Mesenchymal stem cell (in vitro differentiated cells and primary cell): ENCODE results near the gene CORO1C.

Experiments
- DNase-seq: peaks from one replicate; pipeline ENCODE4 v3.0.0-alpha.2; 2013
- H2AFZ ChIP-seq: one replicate; pipeline ENCODE4 v1.6.1; 2013; ENCODE audit warnings: low read depth, mild to moderate bottlenecking, control low read depth, inconsistent platforms, low read length, moderate library complexity
- H2AK5ac ChIP-seq: 2 replicates; pipeline ENCODE4 v1.6.1; 2013; ENCODE audit warnings: low read length, moderate library complexity, mild to moderate bottlenecking, inconsistent platforms; ENCODE audit not compliant: severe bottlenecking
- H2BK120ac ChIP-seq: one replicate; pipeline ENCODE4 v1.6.1; 2013; ENCODE audit warnings: low read depth, mild to moderate bottlenecking, inconsistent platforms, low read length, moderate library complexity
- H2BK12ac ChIP-seq, 2 experiments: one replicate each; pipeline ENCODE4 v1.6.1; 2013; ENCODE audit warnings: inconsistent platforms in 2 of 2, low read length in 2 of 2, mild to moderate bottlenecking in 2 of 2, moderate library complexity in 2 of 2, control low read depth in 1 of 2
- H2BK15ac ChIP-seq: one replicate; pipeline ENCODE4 v1.6.1; 2013; ENCODE audit warnings: mild to moderate bottlenecking, low read depth, inconsistent platforms; ENCODE audit not compliant: poor library complexity, severe bottlenecking
- H2BK5ac ChIP-seq: 2 replicates; pipeline ENCODE4 v1.6.1; 2013; ENCODE audit warnings: low read depth, mild to moderate bottlenecking, low read length, control low read depth, inconsistent platforms; ENCODE audit not compliant: poor library complexity, severe bottlenecking
- H3K14ac ChIP-seq, 2 experiments: one replicate each; pipeline ENCODE4 v1.6.1; 2013; ENCODE audit warnings: inconsistent platforms in 2 of 2, low read length in 2 of 2, control low read depth in 1 of 2, mild to moderate bottlenecking in 1 of 2, moderate library complexity in 1 of 2
- H3K18ac ChIP-seq, 2 experiments: one replicate each; pipeline ENCODE4 v1.6.1; 2013; ENCODE audit warnings: inconsistent platforms in 2 of 2, low read length in 2 of 2, control low read depth in 1 of 2, low read depth in 1 of 2, mild to moderate bottlenecking in 1 of 2
- H3K23ac ChIP-seq, 2 experiments: one replicate each; pipeline ENCODE4 v1.6.1; 2013; ENCODE audit warnings: inconsistent platforms in 2 of 2, low read length in 2 of 2, mild to moderate bottlenecking in 2 of 2, moderate library complexity in 2 of 2, control low read depth in 1 of 2
- H3K27ac ChIP-seq: 2 replicates; pipeline ENCODE4 v1.5.1; 2013; ENCODE audit warnings: mild to moderate bottlenecking, moderate library complexity, low read length, control low read depth, inconsistent platforms; ENCODE audit not compliant: poor library complexity, severe bottlenecking
- H3K27me3 ChIP-seq, 2 experiments: 2 replicates each; pipeline versions ENCODE4 v1.6.1 to v1.7.0; 2013; ENCODE audit warnings: low read length in 2 of 2, mild to moderate bottlenecking in 2 of 2, moderate library complexity in 2 of 2, control low read depth in 1 of 2, inconsistent platforms in 1 of 2; ENCODE audit not compliant: control insufficient read depth in 1 of 2, insufficient read depth in 1 of 2
- H3K36me3 ChIP-seq, 2 experiments: 2 replicates each; pipeline versions ENCODE4 v1.6.1 to v1.7.0; 2013; ENCODE audit warnings: low read length in 2 of 2, control low read depth in 1 of 2, inconsistent platforms in 1 of 2, low read depth in 1 of 2, mild to moderate bottlenecking in 1 of 2; ENCODE audit not compliant: insufficient read depth in 2 of 2, control insufficient read depth in 1 of 2
- H3K4ac ChIP-seq, 2 experiments: one replicate each; pipeline ENCODE4 v1.6.1; 2013; ENCODE audit warnings: inconsistent platforms in 2 of 2, low read length in 2 of 2, mild to moderate bottlenecking in 2 of 2, moderate library complexity in 2 of 2, control low read depth in 1 of 2, low read depth in 1 of 2
- H3K4me1 ChIP-seq: 2 replicates; pipeline ENCODE4 v1.6.1; 2013; ENCODE audit warnings: low read depth, low read length, control low read depth; ENCODE audit not compliant: control insufficient read depth, insufficient read depth
- H3K4me2 ChIP-seq: 2 replicates; pipeline ENCODE4 v1.6.1; 2013; ENCODE audit warnings: low read length, mild to moderate bottlenecking, inconsistent platforms; ENCODE audit not compliant: poor library complexity, severe bottlenecking
- H3K4me3 ChIP-seq, 2 experiments: 2 replicates each; pipeline versions ENCODE4 v1.5.1 to v1.7.0; 2013; ENCODE audit warnings: low read length in 2 of 2, mild to moderate bottlenecking in 2 of 2, control low read depth in 1 of 2, low read depth in 1 of 2; ENCODE audit not compliant: insufficient read depth in 1 of 2
- H3K79me1 ChIP-seq: replicated peaks from 2 replicates; pipeline ENCODE4 v1.6.1; 2013; ENCODE audit warnings: mild to moderate bottlenecking, control low read depth, low read length, inconsistent platforms; ENCODE audit not compliant: poor library complexity, severe bottlenecking
- H3K9ac ChIP-seq: 2 replicates; pipeline ENCODE4 v1.7.0; 2013; ENCODE audit warnings: mild to moderate bottlenecking, low read length, moderate library complexity
- H3K9me3 ChIP-seq: 2 replicates; pipeline ENCODE4 v1.7.0; 2013; ENCODE audit warnings: mild to moderate bottlenecking, low read length; ENCODE audit not compliant: control insufficient read depth
- H4K8ac ChIP-seq: one replicate; pipeline ENCODE4 v1.6.1; 2013; ENCODE audit warnings: inconsistent platforms, mild to moderate bottlenecking, low read length, moderate library complexity
- H4K91ac ChIP-seq: one replicate; pipeline ENCODE4 v1.6.1; 2013; ENCODE audit warnings: mild to moderate bottlenecking, low read length, inconsistent platforms
- WGBS: methylation state at CpG from one replicate; pipeline ENCODE4 v1.1.7; 2013; ENCODE audit warnings: mixed read lengths; 5-methylcytosine and 5-hydroxymethylcytosine counted together

CORO1C gene

GRCh38 chr12:108731866-108732461 is 646 bp upstream of the CORO1C start:
- H3K23ac ChIP-seq, result peak overlapping the region in 1 of 2 experiments; percentile 72
- peak overlapping the region; percentile 77 to 92 for H3K4ac ChIP-seq
- H3K9me3 ChIP-seq, result no peaks in the 10 kb centered on the region
- H3K14ac ChIP-seq, result peak overlapping the region in 1 of 2 experiments; percentile 53
- no peaks in the 10 kb centered on the region for H3K79me1 ChIP-seq
- DNase-seq, result peak; percentile 97
- peak overlapping the region; percentile 98 for H3K9ac ChIP-seq
- peak overlapping the region; percentile 57 for H4K8ac ChIP-seq
- peak overlapping the region; percentile 78 for H2AFZ ChIP-seq
- H3K36me3 ChIP-seq, result peaks cover 0 to 3% of the 10 kb centered on the region in 2 experiments
- H3K27ac ChIP-seq, result peak overlapping the region; percentile 98
- no peak overlapping the region for H4K91ac ChIP-seq
- peak overlapping the region; percentile 92 to 93 for H3K18ac ChIP-seq
- peak overlapping the region; percentile 96 for H2BK5ac ChIP-seq
- 5% methylated on average over 34 of the region's 34 CpGs for WGBS
- no peaks in the 10 kb centered on the region for H3K27me3 ChIP-seq
- H3K4me2 ChIP-seq, result peak overlapping the region; percentile 70
- H2BK15ac ChIP-seq, result peak overlapping the region; percentile 74
- peak overlapping the region; percentile 78 to 86 for H2BK12ac ChIP-seq
- H3K4me1 ChIP-seq, result peaks cover 7% of the 10 kb centered on the region
- H2AK5ac ChIP-seq, result peak overlapping the region; percentile 86
- H3K4me3 ChIP-seq, result peak overlapping the region; percentile 96 to 99
- peak overlapping the region; percentile 1 for H2BK120ac ChIP-seq

- H3K27me3 ChIP-seq, result no peaks in the 10 kb centered on the region
- peak overlapping the region; percentile 95 for H4K91ac ChIP-seq
- H3K14ac ChIP-seq, result peak overlapping the region; percentile 94 to 99
- H2BK120ac ChIP-seq, result peak overlapping the region; percentile 92
- H3K18ac ChIP-seq, result peak overlapping the region; percentile 97 to 99
- peak overlapping the region; percentile 90 for H4K8ac ChIP-seq
- DNase-seq, result peak; percentile 83
- peak overlapping the region; percentile 93 to 95 for H3K4ac ChIP-seq
- peak overlapping the region; percentile 96 to 99 for H3K4me3 ChIP-seq
- peak overlapping the region; percentile 98 for H3K9ac ChIP-seq
- H3K27ac ChIP-seq, result peak overlapping the region; percentile 96
- no peak overlapping the region for H2AFZ ChIP-seq
- H2BK5ac ChIP-seq, result peak overlapping the region; percentile 95
- no peaks in the 10 kb centered on the region for H3K79me1 ChIP-seq
- peaks cover 2 to 3% of the 10 kb centered on the region in 2 experiments for H3K36me3 ChIP-seq
- peak overlapping the region; percentile 23 for H2AK5ac ChIP-seq
- WGBS, result under 1% methylated on average over 37 of the region's 45 CpGs
- H3K9me3 ChIP-seq, result no peaks in the 10 kb centered on the region
- H3K23ac ChIP-seq, result peak overlapping the region in 1 of 2 experiments; percentile 84
- H3K4me2 ChIP-seq, result peak overlapping the region; percentile 55
- H2BK15ac ChIP-seq, result peak overlapping the region; percentile 86
- peaks cover 10% of the 10 kb centered on the region for H3K4me1 ChIP-seq
- H2BK12ac ChIP-seq, result peak overlapping the region in 1 of 2 experiments; percentile 94
Observed at GRCh38 chr12:108730365-108731104, 783 bp downstream of the CORO1C start.

GRCh38 chr12:108729612-108730364 is 1.5 kb downstream of the CORO1C start:
- Histone ChIP-seq H4K8ac (no peak overlapping the region), H3K79me1 (no peaks in the 10 kb centered on the region)
- peak; percentile 70 for DNase-seq

More at GRCh38 chr12:108729612-108730364, 1.5 kb downstream of the CORO1C start:
- H2AK5ac ChIP-seq, result no peak overlapping the region
- H4K91ac ChIP-seq, result no peak overlapping the region
- H3K4me2 ChIP-seq, result peak overlapping the region; percentile 55
- H3K4me1 ChIP-seq, result peaks cover 13% of the 10 kb centered on the region
- peak overlapping the region; percentile 47 to 97 for H3K18ac ChIP-seq
- H3K14ac ChIP-seq, result peak overlapping the region in 1 of 2 experiments; percentile 99
- no peak overlapping the region for H2BK12ac ChIP-seq
- no peak overlapping the region for H2BK120ac ChIP-seq
- H3K9ac ChIP-seq, result peak overlapping the region; percentile 98
- no peaks in the 10 kb centered on the region for H3K27me3 ChIP-seq
- H3K4ac ChIP-seq, result peak overlapping the region in 1 of 2 experiments; percentile 69
- peak overlapping the region; percentile 96 for H3K27ac ChIP-seq
- no peak overlapping the region for H2AFZ ChIP-seq
- H3K36me3 ChIP-seq, result peaks cover 2 to 3% of the 10 kb centered on the region in 2 experiments
- no peaks in the 10 kb centered on the region for H3K9me3 ChIP-seq
- peak overlapping the region; percentile 3 for H2BK5ac ChIP-seq
- no peak overlapping the region for H2BK15ac ChIP-seq
- WGBS, result 7% methylated on average over 12 of the region's 15 CpGs
- peak overlapping the region; percentile 96 to 99 for H3K4me3 ChIP-seq
- H3K23ac ChIP-seq, result peak overlapping the region in 1 of 2 experiments; percentile 84
